LNCaP clone FGC (cell line): ENCODE results near the gene GRM1.

Experiments
- DNase-seq: peaks from one replicate; pipeline ENCODE4 v3.0.0-alpha.2; 2011; ENCODE audit warnings: low read depth
- H3K4me3 ChIP-seq: 2 replicates; pipeline ENCODE4 v1.5.1; 2011; ENCODE audit warnings: mild to moderate bottlenecking, low read depth, low read length, control low read depth
- CTCF ChIP-seq: IDR thresholded peaks from 2 replicates; pipeline ENCODE4 v1.5.1; 2012; ENCODE audit warnings: mild to moderate bottlenecking; ENCODE audit not compliant: control insufficient read depth, insufficient read depth; ENCODE audit errors: extremely low read depth

The GRM1 gene

GRCh38 chr6:146065690-146066089 is 36.8 kb downstream of the GRM1 start:
- H3K4me3 ChIP-seq = no peak overlapping the region
- TF ChIP-seq CTCF = no peak
- no peak for DNase-seq

GRCh38 chr6:146066506-146066905 is 37.6 kb downstream of the GRM1 start:
- no peak for DNase-seq
- no peak overlapping the region for H3K4me3 ChIP-seq
- no peak for TF ChIP-seq CTCF

GRCh38 chr6:146071781-146072180 is 42.9 kb downstream of the GRM1 start:
- DNase-seq = no peak
- TF ChIP-seq CTCF = no peak

GRCh38 chr6:146077992-146078391 is 49.1 kb downstream of the GRM1 start:
- DNase-seq = no peak
- no peak for TF ChIP-seq CTCF

More at GRCh38 chr6:146071781-146072180, 42.9 kb downstream of the GRM1 start:
- no peak overlapping the region for H3K4me3 ChIP-seq

GRCh38 chr6:146087386-146087785 is 58.5 kb downstream of the GRM1 start:
- no peak for DNase-seq
- no peak for TF ChIP-seq CTCF
- no peak overlapping the region for H3K4me3 ChIP-seq

More at GRCh38 chr6:146077992-146078391, 49.1 kb downstream of the GRM1 start:
- no peak overlapping the region for H3K4me3 ChIP-seq

GRCh38 chr6:146090474-146090873 is 61.6 kb downstream of the GRM1 start:
- no peak overlapping the region for H3K4me3 ChIP-seq
- no peak for DNase-seq
- no peak for TF ChIP-seq CTCF

GRCh38 chr6:146092961-146093686 is 64.3 kb downstream of the GRM1 start:
- H3K4me3 ChIP-seq = no peak overlapping the region
- no peak for TF ChIP-seq CTCF
- no peak for DNase-seq
